ENCODE measurements around the gene ZNF692.
"Not testable (repeated sequence)": the region's sequence is repeated elsewhere in the genome, so short reads cannot be mapped to it uniquely, and the experiment has no call there.

Gene ZNF692

DNA sequence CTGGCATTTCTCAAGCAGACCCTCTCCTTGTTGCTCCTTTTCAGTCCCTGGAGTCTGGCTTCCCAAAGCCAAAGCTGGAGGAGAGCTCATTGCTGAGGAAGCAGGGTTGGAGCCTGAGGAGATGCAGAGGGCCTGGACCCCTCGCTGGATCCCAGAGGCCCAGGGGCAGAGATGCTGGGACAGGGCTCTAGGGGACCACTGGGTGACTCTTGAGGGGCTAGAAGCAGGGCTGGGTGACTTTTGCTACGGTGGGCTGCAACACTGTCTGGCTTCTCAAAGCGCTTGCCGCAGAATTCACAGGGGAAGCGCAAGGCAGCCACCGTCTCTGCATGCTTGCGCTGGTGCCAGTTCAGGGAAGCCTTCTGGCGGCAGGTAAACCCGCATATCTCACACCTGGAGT is 8.8 kb downstream of the ZNF692 start:
- no peak for DNase-seq (ENCODE audit: low read depth in 3 of 3)

GRCh38 chr1:248849637-248850036 is 9.2 kb downstream of the ZNF692 start:
- no peak for DNase-seq (ENCODE audit: low read depth in 3 of 3)

GRCh38 chr1:248849152-248849551 is 9.7 kb downstream of the ZNF692 start:
- no peak for DNase-seq (ENCODE audit: low read depth in 3 of 3)

DNA sequence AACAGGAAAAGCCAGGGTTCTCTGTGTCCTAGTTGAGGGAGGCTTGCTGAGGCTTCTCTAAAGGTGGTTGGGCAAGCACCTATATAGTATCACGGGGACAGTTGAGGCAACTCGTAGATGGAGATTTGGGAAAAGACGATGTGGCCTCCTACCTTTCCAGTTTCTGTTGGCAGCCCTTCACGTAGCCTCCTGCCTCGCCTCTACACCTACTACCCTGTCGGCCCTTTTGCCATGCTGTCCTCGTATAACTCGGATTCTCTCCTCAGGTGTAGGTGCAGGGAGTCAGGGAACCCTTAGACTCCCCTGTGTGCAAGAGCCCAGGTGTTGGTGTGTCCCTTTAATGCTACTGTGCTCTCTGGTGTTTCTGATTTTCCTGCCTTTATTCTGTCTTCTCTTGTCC is 10.3 kb downstream of the ZNF692 start:
- no peak for DNase-seq (ENCODE audit: low read depth in 3 of 3)

GRCh38 chr1:248847956-248848561 is 10.8 kb downstream of the ZNF692 start:
- no peak for DNase-seq (ENCODE audit: low read depth in 3 of 3)

GRCh38 chr1:248847181-248847955 is 11.5 kb downstream of the ZNF692 start:
- no peak for DNase-seq (ENCODE audit: low read depth in 3 of 3)

DNA sequence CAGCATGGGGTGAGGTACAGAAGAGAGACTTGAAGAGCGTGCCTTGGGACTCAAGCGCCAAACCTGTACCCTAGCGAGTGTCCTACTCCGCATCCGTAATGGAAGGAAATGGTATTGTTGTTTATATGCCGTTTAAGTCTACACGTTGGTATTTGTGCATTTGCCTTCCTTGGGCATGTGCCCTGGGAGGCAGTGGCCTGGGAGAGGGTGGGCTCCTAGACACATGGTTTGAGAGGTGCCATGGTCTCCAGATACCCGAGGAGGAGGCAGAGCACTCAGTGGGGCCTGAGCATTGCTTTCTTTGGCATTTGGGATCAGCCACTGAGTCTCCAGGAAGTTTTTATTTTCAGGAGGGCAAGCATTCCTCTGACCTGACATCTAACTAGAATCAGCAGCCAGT is 14.4 kb downstream of the ZNF692 start:
- DNase-seq (ENCODE audit: low read depth in 3 of 3) = no peak

- DNase-seq (ENCODE audit: low read depth in 3 of 3) = no peak
Observed at GRCh38 chr1:248843687-248844086, 15.2 kb downstream of the ZNF692 start.

DNA sequence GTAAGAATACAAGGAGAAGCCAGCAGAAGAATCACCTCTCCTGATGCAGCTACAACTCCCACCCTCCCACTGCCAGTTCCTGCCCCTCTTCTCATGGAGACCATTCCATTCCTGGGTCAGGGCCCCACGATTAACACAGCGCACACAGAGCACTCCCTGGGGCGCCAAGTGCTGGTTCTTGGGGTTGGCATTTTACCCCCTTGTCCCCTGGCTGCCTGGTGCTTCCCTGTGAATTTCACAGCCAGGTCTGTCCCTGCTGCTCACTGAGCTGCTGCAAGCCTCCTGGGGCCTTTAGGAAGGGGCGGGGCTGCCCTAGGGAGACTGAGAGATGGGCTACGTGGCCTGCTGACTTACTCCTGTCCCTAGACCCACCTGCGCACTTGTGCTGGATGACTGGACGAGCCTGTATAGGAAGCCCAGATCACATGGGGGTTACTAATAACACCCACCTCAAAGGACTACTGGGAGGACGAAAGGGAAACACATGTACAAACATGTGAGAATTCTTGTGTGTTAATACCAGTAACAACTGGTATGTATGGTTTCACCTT is 16.0 kb downstream of the ZNF692 start:
- DNase-seq (ENCODE audit: low read depth in 3 of 3) = no peak

DNA sequence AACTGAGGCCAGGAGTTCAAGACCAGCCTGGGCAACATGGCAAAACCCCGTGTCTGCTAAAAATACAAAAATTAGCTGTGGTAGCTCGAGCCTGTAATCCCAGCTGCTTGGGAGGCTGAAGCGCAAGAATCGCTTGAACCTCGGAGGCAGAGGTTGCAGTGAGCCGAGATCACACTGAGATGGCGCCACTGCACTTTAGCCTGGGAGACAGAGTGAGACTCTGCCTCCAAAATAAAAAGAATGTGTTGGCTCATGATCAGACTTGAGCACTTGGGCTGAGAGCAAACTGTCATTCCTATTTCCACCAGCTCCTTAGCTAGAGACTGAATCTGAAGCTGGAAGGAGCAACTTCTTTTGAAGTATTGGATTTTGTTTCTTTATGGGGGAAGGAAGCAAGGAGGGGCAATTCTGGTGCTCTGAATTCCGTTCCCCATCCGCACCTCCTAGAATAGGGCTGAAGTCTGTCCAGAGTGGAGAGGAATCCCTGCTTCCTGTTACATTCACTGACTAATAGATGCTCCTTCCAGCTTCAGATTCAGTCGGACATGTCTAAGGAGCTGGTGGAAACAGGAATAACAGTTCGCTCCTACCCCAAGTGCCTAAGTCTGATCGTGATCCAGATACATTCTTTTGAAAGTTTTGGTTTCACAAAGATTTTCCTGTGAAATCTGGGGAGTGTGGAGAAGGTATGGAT is 17.0 kb downstream of the ZNF692 start:
- no peak for DNase-seq (ENCODE audit: low read depth in 3 of 3)

- DNase-seq (ENCODE audit: low read depth in 3 of 3) = no peak
Observed at GRCh38 chr1:248840946-248841345, 17.9 kb downstream of the ZNF692 start.

DNA sequence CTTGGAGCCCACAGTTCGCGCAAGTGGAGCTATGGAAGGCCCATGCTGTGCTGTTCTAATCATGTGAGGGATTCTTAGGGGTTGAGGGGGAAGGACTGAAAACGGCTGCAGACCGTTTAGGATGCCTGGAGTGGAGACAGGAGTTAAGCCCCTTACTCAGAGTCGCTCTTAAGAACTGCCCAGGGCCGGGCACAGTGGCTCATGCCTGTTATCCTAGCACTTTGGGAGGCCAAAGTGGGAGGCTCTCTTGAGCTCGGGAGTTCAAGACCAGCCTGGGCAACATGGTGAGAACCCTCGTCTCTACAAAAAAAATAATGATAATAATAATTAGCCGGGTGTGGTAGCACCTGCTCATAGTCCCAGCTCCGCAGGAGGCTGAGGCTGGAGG is 19.7 kb downstream of the ZNF692 start:
- no peak for DNase-seq (ENCODE audit: low read depth in 3 of 3)

DNA sequence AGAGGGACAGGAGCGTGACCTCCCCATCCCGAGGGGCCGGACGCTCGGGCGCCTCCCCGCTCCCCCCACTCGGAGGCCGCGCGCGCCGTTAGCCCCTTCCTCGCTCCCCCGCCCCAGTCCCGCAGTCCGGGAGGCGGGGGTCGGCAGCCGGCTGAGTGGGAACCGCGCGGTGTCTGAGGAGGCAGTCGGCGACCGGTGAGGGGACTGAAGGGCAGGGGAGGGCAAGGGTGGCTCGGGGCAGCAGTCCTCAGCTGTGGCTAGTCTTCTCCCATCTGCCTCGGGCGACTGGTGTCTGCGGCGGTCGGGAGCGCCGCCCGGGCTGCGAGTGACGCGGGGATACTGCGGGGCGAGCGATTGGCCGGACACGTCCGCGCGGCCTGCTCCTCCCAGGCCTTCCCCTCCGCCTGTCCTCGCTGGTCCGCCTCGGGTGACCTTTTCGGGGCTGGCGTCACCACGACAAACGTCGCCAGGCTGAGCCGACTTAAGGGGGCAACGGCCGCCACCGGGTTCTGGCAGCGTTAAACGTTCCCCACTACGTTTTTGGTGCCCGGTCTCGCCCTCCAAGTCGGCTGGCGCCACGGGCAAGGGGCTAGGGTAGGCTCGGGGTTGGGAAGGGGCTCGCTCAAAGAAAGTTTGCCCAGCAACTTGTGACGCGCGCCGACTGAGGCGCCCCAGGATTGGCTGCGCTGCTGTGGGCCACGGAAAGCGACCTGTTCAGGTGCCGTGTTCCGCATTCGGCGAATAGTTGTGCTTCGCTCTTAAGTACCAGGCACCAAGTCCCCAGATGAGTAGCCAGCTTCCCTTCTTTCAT is 20.3 kb downstream of the ZNF692 start:
- peak; percentile 69 to 79 (median 71) for DNase-seq (ENCODE audit: low read depth in 3 of 3)

DNA sequence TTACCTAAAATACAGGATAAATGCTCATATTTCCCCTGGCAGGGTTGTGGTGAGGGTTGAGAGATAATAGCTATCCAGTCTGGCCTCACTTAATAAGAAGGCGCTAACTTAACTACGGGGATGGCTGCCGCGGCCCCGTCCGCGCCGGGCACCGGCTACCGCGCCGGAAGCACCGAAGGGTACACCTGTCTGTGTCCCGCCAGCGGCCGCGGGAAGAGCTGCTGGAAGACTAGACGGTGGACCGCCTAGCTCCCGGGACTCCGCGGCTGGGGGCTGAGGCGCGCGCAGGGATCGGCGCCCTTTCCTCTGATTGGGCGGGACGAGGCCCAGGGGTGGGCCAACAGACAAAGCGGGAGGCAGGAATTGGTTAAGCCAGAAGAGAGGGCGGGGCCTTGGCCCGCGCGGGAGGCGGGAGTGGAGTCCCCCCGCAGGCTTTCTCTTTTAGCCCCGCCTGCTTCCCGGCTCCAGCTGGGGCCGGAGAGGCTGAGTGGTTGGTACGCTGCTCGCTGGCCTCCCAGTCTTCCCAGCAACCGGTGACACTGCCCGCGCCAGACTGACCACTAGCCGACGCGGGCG is 21.0 kb downstream of the ZNF692 start, which contains the start of gene ZNF672:
Gene ZNF672, plus strand, starts transcription at position 444 of the 576 bp plus-strand sequence. CDS start 9,051 bp downstream, outside the sequence.
- peak; percentile 84 to 90 (median 89) for DNase-seq (ENCODE audit: low read depth in 3 of 3)

DNA sequence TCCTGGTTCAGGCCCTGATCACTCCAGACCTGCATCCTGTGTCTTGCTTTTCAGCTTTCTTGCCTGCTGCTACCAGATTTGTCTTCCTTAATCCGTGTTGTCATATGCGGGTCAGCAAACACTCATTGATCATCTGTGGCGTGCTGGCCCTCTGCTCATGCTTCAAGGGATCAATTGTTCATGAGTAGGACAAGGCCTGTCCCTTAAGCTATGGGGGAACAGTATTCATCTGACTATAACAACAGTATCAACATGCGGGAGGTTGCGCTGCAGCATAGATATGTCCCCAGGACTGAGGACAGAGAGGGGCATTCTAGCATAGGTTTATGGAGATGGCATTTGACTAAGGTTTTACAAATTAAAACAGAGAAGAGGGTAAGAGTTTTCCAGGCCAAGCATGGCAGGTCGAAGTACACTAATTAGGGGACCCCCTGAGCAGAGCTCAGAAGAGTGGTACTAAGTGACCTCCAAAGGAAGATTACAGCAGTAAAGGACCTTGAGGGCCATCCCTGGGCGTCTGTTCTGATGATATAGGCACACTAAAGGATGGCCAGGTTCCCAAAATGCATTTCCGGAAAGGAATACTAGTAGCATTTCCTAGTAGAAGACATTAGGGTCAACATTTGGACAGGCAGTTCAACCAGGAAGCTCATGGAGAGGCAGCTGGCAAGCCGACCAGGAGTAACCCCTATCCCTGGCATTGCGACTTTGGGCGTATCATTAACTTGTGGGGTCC is 21.7 kb downstream of the ZNF692 start:
- no peak for DNase-seq (ENCODE audit: low read depth in 3 of 3)

DNA sequence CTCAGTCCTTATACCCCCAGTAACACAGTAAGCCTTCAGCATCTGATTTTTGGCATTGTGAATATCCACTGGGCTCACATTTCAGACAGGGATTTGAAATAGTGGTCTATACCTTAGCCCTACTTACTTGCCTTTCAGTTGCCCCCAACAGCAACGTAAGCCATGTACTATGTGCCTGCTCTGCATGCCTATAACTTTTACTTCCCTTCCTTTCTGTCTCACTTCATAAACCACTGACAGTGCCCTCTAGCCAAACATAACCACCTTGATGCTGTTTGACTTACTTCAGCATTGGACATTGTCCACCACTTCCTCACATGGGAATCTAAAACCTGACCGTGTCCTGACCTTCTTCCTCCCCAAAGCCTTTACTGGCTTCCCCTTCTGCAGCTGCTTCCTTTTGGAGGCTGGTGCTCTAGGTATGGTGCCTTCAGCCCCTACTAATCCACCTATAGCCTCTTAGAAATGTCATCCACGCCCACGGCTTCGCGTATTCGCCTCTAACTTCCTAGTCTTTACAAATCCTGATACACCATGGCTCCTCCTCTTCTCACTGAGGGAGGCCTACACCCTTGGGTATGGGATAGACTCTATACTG is 24.4 kb downstream of the ZNF692 start:
- DNase-seq (ENCODE audit: low read depth in 3 of 3) = no peak

GRCh38 chr1:248831842-248832241 is 27.0 kb downstream of the ZNF692 start:
- no peak for DNase-seq (ENCODE audit: low read depth in 3 of 3)

DNA sequence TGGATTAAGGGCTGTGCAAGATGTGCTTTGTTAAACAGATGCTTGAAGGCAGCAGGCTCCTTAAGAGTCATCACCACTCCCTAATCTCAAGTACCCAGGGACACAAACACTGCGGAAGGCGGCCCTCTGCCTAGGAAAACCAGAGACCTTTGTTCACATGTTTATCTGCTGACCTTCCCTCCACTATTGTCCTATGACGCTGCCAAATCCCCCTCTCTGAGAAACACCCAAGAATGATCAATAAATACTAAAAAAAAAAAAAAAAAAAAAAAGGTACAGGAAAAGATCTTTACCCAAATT is 28.2 kb downstream of the ZNF692 start:
- not testable (repeated sequence) for DNase-seq (ENCODE audit: low read depth in 3 of 3)

- no peak for DNase-seq (ENCODE audit: low read depth in 3 of 3)
Observed at GRCh38 chr1:248828845-248829244, 30.0 kb downstream of the ZNF692 start.

Measured in stimulated activated CD4-positive, alpha-beta T cell treated with anti-CD3 and anti-CD28 coated beads, TNF-alpha, amount 100 ng/mL, for 4 hours (primary cell).